PC-3 (cell line): ENCODE data around the gene TLR1.

Experiments used
- EZH2 ChIP-seq: fragments of 300-600 bp; sonication (generic); IDR thresholded peaks from one replicate; pipeline ENCODE4 v1.6.1; 2017; ENCODE audit warnings: antibody characterized with exemption, mild to moderate bottlenecking, low read length; ENCODE audit not compliant: unreplicated experiment
- EZH2phosphoT487 ChIP-seq: fragments of 300-600 bp; sonication (generic); IDR thresholded peaks from 2 replicates; pipeline ENCODE4 v1.6.1; 2018; ENCODE audit warnings: mild to moderate bottlenecking, antibody characterized with exemption, low read length, borderline replicate concordance
- TF ChIP-seq, protein P1 (sequence below): fragments of 300-600 bp; sonication (generic); conservative IDR thresholded peaks from 2 replicates; pipeline ENCODE4 v1.5.1; 2017; ENCODE audit warnings: antibody characterized with exemption, low read depth, mild to moderate bottlenecking, low read length

DNA sequence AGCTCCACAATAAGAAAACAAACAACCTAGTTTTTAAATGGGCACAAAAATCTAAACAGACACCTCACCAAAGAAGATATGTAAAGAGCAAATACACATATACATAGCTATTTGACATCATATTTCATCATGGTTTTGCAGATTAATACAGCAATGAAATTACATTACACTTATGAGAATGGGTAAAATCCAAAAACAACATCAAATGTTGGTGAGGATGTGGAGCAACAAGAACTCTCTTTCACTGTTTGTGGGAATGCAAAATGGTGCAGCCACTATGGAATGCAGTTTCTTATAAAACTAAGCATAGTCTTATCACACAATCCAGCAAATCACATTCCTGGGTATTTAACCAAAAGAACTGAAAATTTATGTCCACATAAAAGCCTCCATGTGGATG, 27.1 kb upstream of the TLR1 start:
- TF ChIP-seq, protein P1, sequence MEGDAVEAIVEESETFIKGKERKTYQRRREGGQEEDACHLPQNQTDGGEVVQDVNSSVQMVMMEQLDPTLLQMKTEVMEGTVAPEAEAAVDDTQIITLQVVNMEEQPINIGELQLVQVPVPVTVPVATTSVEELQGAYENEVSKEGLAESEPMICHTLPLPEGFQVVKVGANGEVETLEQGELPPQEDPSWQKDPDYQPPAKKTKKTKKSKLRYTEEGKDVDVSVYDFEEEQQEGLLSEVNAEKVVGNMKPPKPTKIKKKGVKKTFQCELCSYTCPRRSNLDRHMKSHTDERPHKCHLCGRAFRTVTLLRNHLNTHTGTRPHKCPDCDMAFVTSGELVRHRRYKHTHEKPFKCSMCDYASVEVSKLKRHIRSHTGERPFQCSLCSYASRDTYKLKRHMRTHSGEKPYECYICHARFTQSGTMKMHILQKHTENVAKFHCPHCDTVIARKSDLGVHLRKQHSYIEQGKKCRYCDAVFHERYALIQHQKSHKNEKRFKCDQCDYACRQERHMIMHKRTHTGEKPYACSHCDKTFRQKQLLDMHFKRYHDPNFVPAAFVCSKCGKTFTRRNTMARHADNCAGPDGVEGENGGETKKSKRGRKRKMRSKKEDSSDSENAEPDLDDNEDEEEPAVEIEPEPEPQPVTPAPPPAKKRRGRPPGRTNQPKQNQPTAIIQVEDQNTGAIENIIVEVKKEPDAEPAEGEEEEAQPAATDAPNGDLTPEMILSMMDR: no peak
- TF ChIP-seq EZH2 (no peak), EZH2phosphoT487 (no peak)
